NOMO-1 treated with DMSO at 0.1 percent for 48 hours (cell line): Measurements from ENCODE around the gene MAP3K13.
"Not testable (repeated sequence)": the region's sequence is repeated elsewhere in the genome, so short reads cannot be mapped to it uniquely, and the experiment has no call there.

Source experiments
- DNase-seq: peaks from one replicate; lab custom pipeline; 2025; ENCODE audit not compliant: unreplicated experiment; lab: John Stamatoyannopoulos, UW

MAP3K13 gene

GRCh38 chr3:185439745-185440466 lies 77.0 kb downstream of the MAP3K13 start:
- DNase-seq: no peak

- DNase-seq: no peak
Measured at GRCh38 chr3:185442031-185442430, 79.1 kb downstream of the MAP3K13 start.

GRCh38 chr3:185444329-185444728 lies 81.4 kb downstream of the MAP3K13 start:
- no peak for DNase-seq

- no peak for DNase-seq
Measured at GRCh38 chr3:185448107-185448506, 85.2 kb downstream of the MAP3K13 start.

- DNase-seq: not testable (repeated sequence)
Measured at GRCh38 chr3:185451432-185451831, 88.5 kb downstream of the MAP3K13 start.

- DNase-seq: peak; percentile 17
Measured at GRCh38 chr3:185457376-185457775, 94.4 kb downstream of the MAP3K13 start.

GRCh38 chr3:185460309-185460708 lies 97.4 kb downstream of the MAP3K13 start:
- DNase-seq: no peak

- DNase-seq: no peak
Measured at GRCh38 chr3:185460719-185461350, 97.9 kb downstream of the MAP3K13 start.

- DNase-seq: no peak
Measured at GRCh38 chr3:185465471-185465870, 102.5 kb downstream of the MAP3K13 start.

GRCh38 chr3:185466123-185466522 lies 103.2 kb downstream of the MAP3K13 start:
- not testable (repeated sequence) for DNase-seq

GRCh38 chr3:185469542-185469941 lies 106.6 kb downstream of the MAP3K13 start:
- no peak for DNase-seq

GRCh38 chr3:185470323-185470722 lies 107.4 kb downstream of the MAP3K13 start:
- no peak for DNase-seq

- DNase-seq: no peak
Measured at GRCh38 chr3:185473290-185473815, 110.4 kb downstream of the MAP3K13 start.

- not testable (repeated sequence) for DNase-seq
Measured at GRCh38 chr3:185474922-185475321, 112.0 kb downstream of the MAP3K13 start.

- no peak for DNase-seq
Measured at GRCh38 chr3:185477316-185477715, 114.4 kb downstream of the MAP3K13 start.

- DNase-seq: no peak
Measured at GRCh38 chr3:185479373-185479945, 116.5 kb downstream of the MAP3K13 start.

- no peak for DNase-seq
Measured at GRCh38 chr3:185484296-185484695, 121.4 kb downstream of the MAP3K13 start.

GRCh38 chr3:185486394-185486793 lies 123.5 kb downstream of the MAP3K13 start:
- no peak for DNase-seq

GRCh38 chr3:185488465-185488864 lies 125.5 kb downstream of the MAP3K13 start:
- no peak for DNase-seq

- DNase-seq: no peak
Measured at GRCh38 chr3:185489462-185489861, 126.5 kb downstream of the MAP3K13 start.

- DNase-seq: no peak
Measured at GRCh38 chr3:185490241-185490640, 127.3 kb downstream of the MAP3K13 start.
